ENCODE results near the gene ADD2. TPM values are rescaled to one million over a fixed set of nuclear protein-coding genes. Genes with fewer than 3 reads are reported as not detected.

ADD2 gene
- total and polyA plus RNA-seq, 2 donors (not counting 1 experiment from before 2014, with no cell fraction given), result 15.9 to 21.7 TPM

DNA sequence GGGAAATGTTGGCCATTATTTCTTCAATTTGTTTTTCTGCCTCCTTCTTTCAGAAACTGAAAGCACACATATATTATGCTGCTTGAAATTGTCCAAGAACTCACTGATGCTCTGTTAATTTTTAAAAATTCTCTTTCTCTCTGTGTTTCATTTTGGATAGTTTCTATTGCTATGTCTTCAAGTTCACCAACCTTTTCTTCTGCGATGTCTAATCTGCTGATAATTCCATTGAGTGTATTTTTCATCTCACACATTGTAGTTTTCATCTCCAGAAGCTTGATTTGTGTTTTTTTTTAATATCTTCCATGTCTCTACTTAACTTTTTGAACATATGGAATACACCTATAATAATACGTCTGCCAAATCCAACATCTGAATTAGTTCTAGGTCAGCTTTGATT lies 116.3 kb downstream of the ADD2 start:
- H3K4me1 ChIP-seq (ENCODE audit: control insufficient read depth in 2 of 2, insufficient read depth in 2 of 2, low read length in 2 of 2), result no peaks in the 10 kb centered on the region
- intact Hi-C loops (cut with micrococcal nuclease), result no loop called here
- TF ChIP-seq, protein P1, sequence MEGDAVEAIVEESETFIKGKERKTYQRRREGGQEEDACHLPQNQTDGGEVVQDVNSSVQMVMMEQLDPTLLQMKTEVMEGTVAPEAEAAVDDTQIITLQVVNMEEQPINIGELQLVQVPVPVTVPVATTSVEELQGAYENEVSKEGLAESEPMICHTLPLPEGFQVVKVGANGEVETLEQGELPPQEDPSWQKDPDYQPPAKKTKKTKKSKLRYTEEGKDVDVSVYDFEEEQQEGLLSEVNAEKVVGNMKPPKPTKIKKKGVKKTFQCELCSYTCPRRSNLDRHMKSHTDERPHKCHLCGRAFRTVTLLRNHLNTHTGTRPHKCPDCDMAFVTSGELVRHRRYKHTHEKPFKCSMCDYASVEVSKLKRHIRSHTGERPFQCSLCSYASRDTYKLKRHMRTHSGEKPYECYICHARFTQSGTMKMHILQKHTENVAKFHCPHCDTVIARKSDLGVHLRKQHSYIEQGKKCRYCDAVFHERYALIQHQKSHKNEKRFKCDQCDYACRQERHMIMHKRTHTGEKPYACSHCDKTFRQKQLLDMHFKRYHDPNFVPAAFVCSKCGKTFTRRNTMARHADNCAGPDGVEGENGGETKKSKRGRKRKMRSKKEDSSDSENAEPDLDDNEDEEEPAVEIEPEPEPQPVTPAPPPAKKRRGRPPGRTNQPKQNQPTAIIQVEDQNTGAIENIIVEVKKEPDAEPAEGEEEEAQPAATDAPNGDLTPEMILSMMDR (IDR thresholded peaks at IDR 0.05), result no peak
- TF ChIP-seq EZH2 (IDR thresholded peaks at IDR 0.05; ENCODE audit: borderline replicate concordance, insufficient read depth, low read depth, low read length, poor library complexity, severe bottlenecking), result no peak
- H3K9ac ChIP-seq (ENCODE audit: low read length), result no peak overlapping the region
- ChIA-PET POLR2A (no interaction called here), CTCF (interaction anchor here (0.9 to 2.2 kb wide), 4 partner anchors 8 to 349 kb away, joined by 3 to 9 read pairs (median 4); no protein-coding TSS in a partner anchor)
- no peaks in the 10 kb centered on the region for H3K79me2 ChIP-seq (ENCODE audit: control insufficient read depth, insufficient read depth, low read length)
- peaks cover 0 to 13% (median 11%) of the 10 kb centered on the region in 4 experiments for H3K27me3 ChIP-seq (replicated peaks in 1 of 4; ENCODE audit: control extremely low read depth in 1 of 4, control insufficient read depth in 3 of 4, insufficient read depth in 4 of 4, low read length in 3 of 4)
- H3K27ac ChIP-seq (ENCODE audit: low read length in 2 of 2), result no peak overlapping the region
- H4K20me1 ChIP-seq (ENCODE audit: control insufficient read depth, insufficient read depth, low read length, poor library complexity, severe bottlenecking), result no peaks in the 10 kb centered on the region
- Mint-ChIP-seq H3K4me1 (no peaks in the 10 kb centered on the region), H3K27me3 (peaks cover 32% of the 10 kb centered on the region), H3K9me3 (ENCODE audit: insufficient read depth) (no peaks in the 10 kb centered on the region), H3K27ac (no peak overlapping the region), H3K4me3 (no peak overlapping the region)
- H3K4me3 ChIP-seq (ENCODE audit: control extremely low read depth in 1 of 5, extremely low read depth in 1 of 5, insufficient read depth in 1 of 5, low read depth in 2 of 5, low read length in 4 of 5), result no peak overlapping the region
- no peak overlapping the region for H3K4me2 ChIP-seq (replicated peaks; ENCODE audit: low read depth, low read length, poor library complexity, severe bottlenecking)
- no peak overlapping the region for H2AFZ ChIP-seq (ENCODE audit: insufficient read depth, low read depth, low read length, poor library complexity, severe bottlenecking)
- WGBS (ENCODE audit: insufficient coverage), result no CpG with 5 or more reads among the region's 2 CpGs
- DNase-seq, result no peak
- ATAC-seq (ENCODE audit: low read depth), result no peak
- no peaks in the 10 kb centered on the region for H3K9me3 ChIP-seq (ENCODE audit: control extremely low read depth in 1 of 3, control insufficient read depth in 2 of 3, insufficient read depth in 1 of 3, low read length in 2 of 3)
- no peaks in the 10 kb centered on the region for H3K36me3 ChIP-seq (replicated peaks in 1 of 2; ENCODE audit: control extremely low read depth in 1 of 2, control insufficient read depth in 1 of 2, extremely low read depth in 1 of 2, insufficient read depth in 2 of 2, low read length in 1 of 2)

DNA sequence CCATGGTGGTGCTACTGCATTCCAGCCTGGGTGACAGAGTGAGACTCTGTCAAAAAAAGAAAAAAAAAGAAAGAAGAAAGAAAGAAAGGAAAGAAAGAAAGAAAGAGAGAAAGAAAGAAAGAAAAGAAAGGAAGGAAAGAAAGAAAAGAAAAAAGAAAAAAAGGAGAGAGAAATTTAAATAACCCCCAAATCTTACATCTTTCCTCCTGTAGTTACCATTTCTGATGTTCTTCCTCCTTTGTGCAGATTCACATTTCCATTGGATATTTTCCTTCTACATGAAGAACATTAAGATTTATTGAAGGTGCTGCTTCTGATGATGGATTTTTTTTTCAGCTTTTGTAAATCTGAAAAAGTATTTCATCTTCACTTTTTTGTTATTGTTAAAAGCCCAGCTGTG lies 117.0 kb downstream of the ADD2 start:
- POLR2A ChIA-PET, result no interaction called here
- Histone ChIP-seq H3K9me3 (ENCODE audit: control extremely low read depth in 1 of 3, control insufficient read depth in 2 of 3, insufficient read depth in 1 of 3, low read length in 2 of 3) (no peaks in the 10 kb centered on the region), H4K20me1 (ENCODE audit: control insufficient read depth, insufficient read depth, low read length, poor library complexity, severe bottlenecking) (no peaks in the 10 kb centered on the region), H3K79me2 (ENCODE audit: control insufficient read depth, insufficient read depth, low read length) (no peaks in the 10 kb centered on the region), H3K4me1 (ENCODE audit: control insufficient read depth in 2 of 2, insufficient read depth in 2 of 2, low read length in 2 of 2) (no peaks in the 10 kb centered on the region), H3K36me3 (replicated peaks in 1 of 2; ENCODE audit: control extremely low read depth in 1 of 2, control insufficient read depth in 1 of 2, extremely low read depth in 1 of 2, insufficient read depth in 2 of 2, low read length in 1 of 2) (no peaks in the 10 kb centered on the region), H3K4me3 (ENCODE audit: control extremely low read depth in 1 of 5, extremely low read depth in 1 of 5, insufficient read depth in 1 of 5, low read depth in 2 of 5, low read length in 4 of 5) (no peak overlapping the region), H3K9ac (ENCODE audit: low read length) (no peak overlapping the region), H3K4me2 (replicated peaks; ENCODE audit: low read depth, low read length, poor library complexity, severe bottlenecking) (no peak overlapping the region), H3K27me3 (replicated peaks in 1 of 4; ENCODE audit: control extremely low read depth in 1 of 4, control insufficient read depth in 3 of 4, insufficient read depth in 4 of 4, low read length in 3 of 4) (peaks cover 0 to 13% (median 11%) of the 10 kb centered on the region in 4 experiments), H3K27ac (ENCODE audit: low read length in 2 of 2) (no peak overlapping the region), H2AFZ (ENCODE audit: insufficient read depth, low read depth, low read length, poor library complexity, severe bottlenecking) (no peak overlapping the region)
- DNase-seq (no peak), ATAC-seq (ENCODE audit: low read depth) (no peak)
- Mint-ChIP-seq H3K27ac (no peak overlapping the region), H3K4me3 (no peak overlapping the region), H3K4me1 (no peaks in the 10 kb centered on the region), H3K27me3 (peaks cover 28% of the 10 kb centered on the region), H3K9me3 (ENCODE audit: insufficient read depth) (no peaks in the 10 kb centered on the region)
- intact Hi-C loops (cut with micrococcal nuclease), result no loop called here
- CTCF ChIA-PET, result interaction anchor here (0.9 to 2.2 kb wide), 4 partner anchors 9 to 347 kb away, joined by 3 to 9 read pairs (median 4); no protein-coding TSS in a partner anchor
- TF ChIP-seq EZH2 (IDR thresholded peaks at IDR 0.05; ENCODE audit: borderline replicate concordance, insufficient read depth, low read depth, low read length, poor library complexity, severe bottlenecking), result no peak
- TF ChIP-seq, protein P1 (IDR thresholded peaks at IDR 0.05), result no peak

All from B cell (primary cell).